SKM-1 (cell line): Measurements from ENCODE around the gene UBXN7.
"Not testable (repeated sequence)": the region's sequence is repeated elsewhere in the genome, so short reads cannot be mapped to it uniquely, and the experiment has no call there.

Source experiments
- DNase-seq: peaks from one replicate; lab custom pipeline; 2025; ENCODE audit not compliant: unreplicated experiment; lab: John Stamatoyannopoulos, UW

The UBXN7 gene

GRCh38 chr3:196432137-196432879 lies at the start of gene UBXN7:
Gene UBXN7 (minus strand): TSS chr3:196432427. CDS start chr3:196432399, 28 bp downstream.
- DNase-seq, result peak; percentile 84

- DNase-seq, result no peak
Observed at GRCh38 chr3:196477678-196478077, 45.5 kb upstream of the UBXN7 start.

- no peak for DNase-seq
Observed at GRCh38 chr3:196472286-196472685, 40.1 kb upstream of the UBXN7 start.

- DNase-seq, result no peak
Observed at GRCh38 chr3:196471551-196471950, 39.3 kb upstream of the UBXN7 start.

- not testable (repeated sequence) for DNase-seq
Observed at GRCh38 chr3:196470182-196470581, 38.0 kb upstream of the UBXN7 start.

GRCh38 chr3:196463804-196464203 lies 31.6 kb upstream of the UBXN7 start:
- DNase-seq, result no peak

GRCh38 chr3:196463478-196463756 lies 31.2 kb upstream of the UBXN7 start:
- DNase-seq, result no peak

GRCh38 chr3:196462680-196463477 lies 30.7 kb upstream of the UBXN7 start:
- DNase-seq, result not testable (repeated sequence)

- no peak for DNase-seq
Observed at GRCh38 chr3:196458063-196458462, 25.8 kb upstream of the UBXN7 start.

- DNase-seq, result peak; percentile 94
Observed at GRCh38 chr3:196457470-196457869, 25.2 kb upstream of the UBXN7 start.

- no peak for DNase-seq
Observed at GRCh38 chr3:196454935-196455334, 22.7 kb upstream of the UBXN7 start.

- DNase-seq, result not testable (repeated sequence)
Observed at GRCh38 chr3:196445391-196445790, 13.2 kb upstream of the UBXN7 start.

GRCh38 chr3:196444500-196444894 lies 12.3 kb upstream of the UBXN7 start:
- no peak for DNase-seq

GRCh38 chr3:196440696-196441095 lies 8.5 kb upstream of the UBXN7 start:
- no peak for DNase-seq

GRCh38 chr3:196440041-196440537 lies 7.9 kb upstream of the UBXN7 start:
- no peak for DNase-seq

- DNase-seq, result no peak
Observed at GRCh38 chr3:196431181-196432136, 768 bp downstream of the UBXN7 start.

GRCh38 chr3:196428041-196428440 lies 4.2 kb downstream of the UBXN7 start:
- no peak for DNase-seq

- DNase-seq, result not testable (repeated sequence)
Observed at GRCh38 chr3:196424421-196424820, 7.8 kb downstream of the UBXN7 start.

- no peak for DNase-seq
Observed at GRCh38 chr3:196423044-196423781, 9.0 kb downstream of the UBXN7 start.

GRCh38 chr3:196421668-196422067 lies 10.6 kb downstream of the UBXN7 start:
- DNase-seq, result not testable (repeated sequence)
